GM12872 (cell line): ENCODE measurements around the gene CASD1.

Experiments
- CTCF ChIP-seq: IDR thresholded peaks from 3 replicates; pipeline ENCODE4 v1.5.1; 2011; ENCODE audit warnings: low read depth, mild to moderate bottlenecking, low read length, moderate library complexity; ENCODE audit not compliant: insufficient read depth

The CASD1 gene

DNA sequence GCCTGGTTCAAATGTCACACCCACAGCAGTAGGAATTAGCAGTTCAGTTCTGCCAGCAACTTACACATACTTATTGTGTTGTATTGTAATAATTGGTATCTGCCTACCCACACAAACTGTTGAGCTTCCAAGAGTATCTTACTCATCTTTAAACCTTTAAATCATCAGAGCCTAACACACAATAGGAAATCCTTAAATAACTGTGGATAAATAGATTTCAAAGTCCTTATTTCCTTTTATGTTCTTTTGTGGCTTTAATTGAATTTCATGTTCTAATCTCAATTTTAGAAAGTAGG is 3.9 kb downstream of the CASD1 start:
- no peak for TF ChIP-seq CTCF

DNA sequence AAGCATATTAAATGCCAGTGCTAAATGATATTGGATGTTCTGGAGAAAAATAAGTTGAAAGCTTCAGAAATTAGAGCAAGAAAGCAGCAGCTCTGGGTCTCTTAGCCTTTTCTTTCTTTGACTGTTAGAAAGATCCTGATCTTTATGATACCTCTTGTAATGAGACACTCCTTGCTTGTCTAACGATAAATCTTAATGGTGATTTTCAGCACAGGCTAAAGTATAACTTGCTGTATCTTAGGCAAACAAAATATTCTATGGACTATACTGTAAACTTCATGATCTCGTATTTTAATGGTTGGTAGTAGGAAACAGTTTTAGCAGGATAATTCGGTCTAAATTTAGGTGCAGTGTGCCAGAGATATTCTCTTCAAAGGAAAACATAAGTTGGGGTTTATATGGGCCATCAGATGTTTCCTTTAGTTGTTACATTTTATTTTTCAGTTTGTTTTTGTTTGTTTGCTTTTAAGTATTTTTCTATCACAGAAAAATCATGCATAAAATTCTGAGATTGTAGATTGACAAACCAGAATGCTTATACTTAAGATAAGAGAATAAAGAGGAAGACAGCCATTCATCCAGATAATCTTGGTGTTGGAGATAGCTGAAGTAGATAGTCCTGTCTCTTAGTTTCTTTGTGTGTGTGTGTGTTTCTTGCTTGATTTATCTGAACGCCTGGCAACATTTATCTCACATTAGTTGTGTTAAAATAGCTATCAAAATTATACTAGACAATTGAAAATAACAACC is 4.7 kb downstream of the CASD1 start:
- no peak for TF ChIP-seq CTCF

DNA sequence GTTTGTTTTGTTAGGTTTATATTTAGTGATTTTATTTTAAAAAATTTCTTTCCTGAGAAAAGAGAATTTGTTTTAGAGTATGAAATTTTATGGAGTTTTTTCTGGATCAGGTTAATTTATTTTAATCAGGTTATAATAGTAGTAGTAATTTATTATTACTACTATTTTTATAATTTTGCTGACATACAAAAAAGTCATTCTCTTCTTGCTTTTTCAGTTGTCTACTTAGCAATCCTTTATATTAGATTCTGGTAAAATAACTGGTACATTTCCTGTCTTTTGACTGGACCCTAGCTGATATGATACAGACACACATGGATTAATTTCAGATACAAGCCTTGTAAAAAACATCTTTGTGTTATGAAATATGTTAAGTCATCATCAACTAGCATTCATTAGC is 5.3 kb downstream of the CASD1 start:
- no peak for TF ChIP-seq CTCF

GRCh38 chr7:94525923-94526322 is 16.3 kb downstream of the CASD1 start:
- no peak for TF ChIP-seq CTCF

GRCh38 chr7:94529516-94529915 is 19.9 kb downstream of the CASD1 start:
- no peak for TF ChIP-seq CTCF

DNA sequence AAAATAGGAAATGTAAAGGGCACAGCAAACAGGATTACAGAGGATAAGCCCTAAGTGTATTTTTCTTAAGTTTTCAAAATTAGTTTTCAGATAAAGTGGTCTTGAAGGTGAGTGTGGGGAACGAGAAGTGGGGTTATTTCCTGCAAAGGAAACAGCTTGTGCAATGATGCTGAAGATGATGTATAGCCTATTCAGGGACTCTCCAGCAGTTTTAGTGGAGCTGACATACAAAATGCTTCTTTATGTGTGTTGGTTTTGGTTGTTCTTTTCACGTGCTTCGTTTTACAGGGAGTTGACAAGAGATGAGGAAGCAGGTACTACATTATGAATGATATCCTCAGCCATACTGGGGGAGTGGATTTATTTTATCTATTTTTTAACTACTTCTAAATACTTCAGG is 20.5 kb downstream of the CASD1 start:
- no peak for TF ChIP-seq CTCF

DNA sequence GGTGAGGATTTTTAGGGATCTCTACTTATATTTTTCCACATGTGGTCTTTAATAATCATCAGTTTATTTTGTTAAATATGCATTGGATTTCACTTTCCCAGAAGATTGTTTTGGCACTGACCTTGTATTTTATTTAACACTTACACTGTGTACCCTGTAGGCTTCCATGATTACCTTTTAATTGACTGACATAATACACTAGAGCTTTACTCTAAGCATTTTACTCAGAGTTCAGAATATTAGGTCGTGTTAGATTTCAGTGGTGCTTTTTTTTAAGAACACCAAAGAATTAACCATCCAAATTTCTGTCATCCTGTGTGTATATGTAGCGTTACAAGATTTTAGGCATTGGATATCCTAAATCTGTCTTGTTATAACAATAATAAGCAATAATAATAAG is 23.1 kb downstream of the CASD1 start:
- no peak for TF ChIP-seq CTCF

GRCh38 chr7:94540428-94540827 is 30.8 kb downstream of the CASD1 start:
- no peak for TF ChIP-seq CTCF
